Measurements from ENCODE around the gene KNSTRN. TPM values are rescaled to one million over a fixed set of nuclear protein-coding genes. Genes with fewer than 3 reads are reported as not detected.

KNSTRN gene
- total and polyA plus RNA-seq, 2 of the 13 experiments (the other 11 are each of a cell fraction or from before 2014, with no cell fraction given): 20.3 to 62.3 TPM

- no peak for TF ChIP-seq MTF2 (CRISPR knock-in tag; IDR thresholded peaks at IDR 0.05; ENCODE audit: borderline replicate concordance)
Measured at GRCh38 chr15:40372981-40373380, 9.5 kb upstream of the KNSTRN start (continued).

GRCh38 chr15:40377606-40378005 is 4.9 kb upstream of the KNSTRN start:
- TF ChIP-seq ZMYM4 (CRISPR knock-in tag; IDR thresholded peaks at IDR 0.05): no peak
- TF ChIP-seq ARNT2 (CRISPR knock-in tag; IDR thresholded peaks at IDR 0.05; ENCODE audit: low read depth): no peak
- no peak for TF ChIP-seq ZNF34 (CRISPR knock-in tag; IDR thresholded peaks at IDR 0.05; ENCODE audit: borderline replicate concordance)
- TF ChIP-seq CHD4 (IDR thresholded peaks at IDR 0.05; ENCODE audit: borderline replicate concordance, low read length): no peak
- TF ChIP-seq CBX5 (CRISPR knock-in tag; IDR thresholded peaks at IDR 0.05; ENCODE audit: borderline replicate concordance): no peak
- no peak for TF ChIP-seq ZNF451 (CRISPR knock-in tag; IDR thresholded peaks at IDR 0.05)
- TF ChIP-seq BCL6 (CRISPR knock-in tag; IDR thresholded peaks at IDR 0.05): no peak
- no peak for TF ChIP-seq ZNF354B (CRISPR knock-in tag; IDR thresholded peaks at IDR 0.05)
- TF ChIP-seq MEF2D (CRISPR knock-in tag; IDR thresholded peaks at IDR 0.05): no peak
- no peak for TF ChIP-seq ZNF772 (CRISPR knock-in tag; IDR thresholded peaks at IDR 0.05)
- TF ChIP-seq ZNF703 (CRISPR knock-in tag; IDR thresholded peaks at IDR 0.05; ENCODE audit: borderline replicate concordance): no peak
- TF ChIP-seq E2F2 (CRISPR knock-in tag; IDR thresholded peaks at IDR 0.05; ENCODE audit: borderline replicate concordance): no peak
- no peak for TF ChIP-seq SP4 (CRISPR knock-in tag; IDR thresholded peaks at IDR 0.05)
- Histone ChIP-seq H2AFZ (ENCODE audit: low read length) (no peak overlapping the region), H3K9me3 (ENCODE audit: low read length) (no peaks in the 10 kb centered on the region), H3K36me3 (replicated peaks in 1 of 2; ENCODE audit: control insufficient read depth in 1 of 2, insufficient read depth in 2 of 2, low read length in 2 of 2) (no peaks in the 10 kb centered on the region), H3K79me2 (ENCODE audit: insufficient read depth, low read length) (no peaks in the 10 kb centered on the region), H3K4me2 (ENCODE audit: low read depth, low read length) (no peak overlapping the region), H4K20me1 (ENCODE audit: insufficient read depth, low read length) (no peaks in the 10 kb centered on the region), H3K27me3 (ENCODE audit: control insufficient read depth in 1 of 2, insufficient read depth in 2 of 2, low read length in 2 of 2) (peaks cover 0 to 1% of the 10 kb centered on the region in 2 experiments; a peak in 3 of 5 replicates), H3K27ac (ENCODE audit: extremely low read length, insufficient read depth, low read length) (no peak overlapping the region), H3K4me1 (ENCODE audit: insufficient read depth, low read length) (peaks cover 21% of the 10 kb centered on the region), H3K9ac (ENCODE audit: insufficient read depth, low read depth, low read length) (no peak overlapping the region), H3K4me3 (replicated peaks in 1 of 3; ENCODE audit: insufficient read depth in 1 of 3, low read depth in 2 of 3, low read length in 3 of 3) (no peak overlapping the region)
- in situ Hi-C loops (cut with HindIII; ENCODE audit: extremely low pct_ligation_motif_present, low pct_unique_long_range_greater_than_20kb) (no loop called here), intact Hi-C loops (cut with micrococcal nuclease; ENCODE audit: unreplicated experiment) (no loop called here)
- FAIRE-seq: no peak
- CTCF ChIA-PET (ENCODE audit: low intra/inter-chr PET ratio, low total read pairs): no interaction called here
- ATAC-seq: no peak
- no peak for DNase-seq (ENCODE audit: low spot score)
- BruUV-seq (replicated peaks): no TSS peak
- WGBS (ENCODE audit: low lambda C conversion rate): 17% methylated on average over 3 of the region's 3 CpGs
- POLR2A ChIA-PET: no interaction called here
